Fibroblast of peridontal ligament (primary cell): ENCODE results near the gene FIGNL2.

Experiments used
- DNase-seq: peaks from one replicate; pipeline ENCODE4 v3.0.0-alpha.2; 2010; ENCODE audit errors: extremely low read depth

FIGNL2 gene

DNA sequence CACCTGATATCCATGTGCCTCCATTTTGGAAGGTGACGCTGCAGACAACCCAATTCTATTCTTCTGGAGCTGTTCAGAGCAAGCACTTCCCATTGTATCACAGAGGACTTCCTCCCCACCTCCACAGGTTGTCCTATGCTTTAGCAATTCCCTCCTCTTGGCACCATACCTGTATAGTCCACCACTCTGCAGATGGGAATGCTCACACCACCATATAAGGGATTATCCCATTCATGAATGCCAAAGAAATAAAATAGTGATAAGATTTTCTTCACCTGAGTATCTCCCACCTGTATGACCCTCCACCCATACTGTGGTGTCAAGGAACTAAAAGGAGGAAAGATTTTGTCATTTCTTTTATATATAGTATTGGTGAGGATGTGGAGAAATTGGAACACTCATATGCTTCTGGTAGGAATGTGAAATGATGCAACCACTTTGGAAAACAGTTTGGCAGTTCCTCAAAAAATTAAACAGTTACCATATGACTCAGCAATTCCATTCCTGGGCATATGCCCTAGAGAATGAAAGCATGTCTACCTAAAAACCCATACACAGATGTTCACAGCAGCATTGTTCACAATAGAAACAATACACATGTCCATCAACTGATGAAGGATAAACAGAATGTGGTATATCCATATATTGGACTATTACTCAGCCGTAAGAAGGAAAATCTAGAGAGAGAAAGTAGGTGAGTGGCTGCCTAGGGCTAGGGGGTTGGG is 75.2 kb downstream of the FIGNL2 start:
- peak; percentile 97 for DNase-seq

DNA sequence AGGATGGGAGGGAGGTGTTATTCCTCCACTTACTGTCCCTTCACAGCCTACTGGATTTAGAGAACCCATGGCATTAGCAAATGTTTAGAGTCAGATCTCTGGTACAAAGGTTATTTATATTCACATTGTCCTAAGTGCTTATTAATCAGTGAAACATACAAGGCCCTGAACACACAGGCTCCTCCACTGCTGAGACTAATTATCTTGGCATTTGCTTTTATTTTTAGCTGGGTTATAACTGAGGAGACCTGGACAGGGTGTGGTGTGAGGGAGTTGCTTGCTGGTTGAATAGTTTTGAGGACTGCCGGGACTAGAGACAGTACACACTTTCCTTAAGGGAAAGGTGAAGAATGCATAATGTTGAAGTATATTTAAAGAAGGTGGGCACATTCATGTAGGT is 77.5 kb downstream of the FIGNL2 start:
- no peak for DNase-seq
